HEK293T (cell line): ENCODE data around the gene UGT2A2.

Experiments used
- ARNT ChIP-seq: fragments of 450-650 bp; IDR thresholded peaks from 2 replicates; pipeline ENCODE4 v1.6.1; 2017; ENCODE audit warnings: mild to moderate bottlenecking
- BHLHE40 ChIP-seq: fragments of 450-650 bp; IDR thresholded peaks from 2 replicates; pipeline ENCODE4 v1.6.1; 2016; ENCODE audit warnings: mild to moderate bottlenecking, moderate library complexity, borderline replicate concordance
- FOXM1 ChIP-seq: fragments of 450-650 bp; IDR thresholded peaks from 2 replicates; pipeline ENCODE4 v1.6.1; 2017; ENCODE audit warnings: mild to moderate bottlenecking, borderline replicate concordance
- LEF1 ChIP-seq: fragments of 450-650 bp; IDR thresholded peaks from 2 replicates; pipeline ENCODE4 v1.6.1; 2017; ENCODE audit warnings: mild to moderate bottlenecking, borderline replicate concordance
- NFRKB ChIP-seq: fragments of 450-650 bp; IDR thresholded peaks from 2 replicates; pipeline ENCODE4 v1.6.1; 2016; ENCODE audit warnings: mild to moderate bottlenecking, moderate library complexity
- SUZ12 ChIP-seq: fragments of 450-650 bp; IDR thresholded peaks from 2 replicates; pipeline ENCODE4 v1.6.1; 2016; ENCODE audit warnings: mild to moderate bottlenecking
- TARDBP ChIP-seq: fragments of 450-650 bp; IDR thresholded peaks from 2 replicates; pipeline ENCODE4 v1.6.1; 2016

GRCh38 chr4:69649629-69650028 lies 10.2 kb upstream of the UGT2A2 start:
- TF ChIP-seq BHLHE40 (no peak), FOXM1 (no peak), ARNT (no peak), LEF1 (no peak), TARDBP (no peak), SUZ12 (no peak), NFRKB (no peak)
